ENCODE measurements around the gene AUTS2. TPM values are rescaled to one million over a fixed set of nuclear protein-coding genes. Genes with fewer than 3 reads are reported as not detected.

AUTS2 gene
- total RNA-seq, 1 experiment from 2014 or later = 38.5 TPM

DNA sequence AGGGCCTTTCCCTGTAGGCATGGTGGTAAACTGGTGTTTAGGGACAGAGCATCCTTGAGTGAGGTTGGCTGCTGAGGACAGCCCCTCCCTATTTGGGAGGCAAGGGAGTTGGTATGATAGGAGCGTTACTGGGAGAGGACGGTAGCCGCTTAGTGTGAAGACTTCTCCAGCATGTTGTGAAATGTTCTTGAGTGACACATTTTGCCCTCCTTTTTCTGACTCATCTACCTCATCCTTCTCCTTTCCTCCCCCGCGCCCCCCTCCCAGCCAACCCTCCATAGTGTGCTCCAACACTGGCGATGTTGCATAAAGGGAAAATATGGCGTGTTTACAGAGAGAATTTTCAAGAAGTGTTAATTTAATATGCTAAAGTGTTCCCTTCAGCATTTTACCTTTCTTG, 888.7 kb downstream of the AUTS2 start:
- DNase-seq = no peak
- H3K9me3 ChIP-seq (ENCODE audit: low read length) = no peaks in the 10 kb centered on the region
- H3K9ac ChIP-seq (ENCODE audit: low read length) = no peak overlapping the region
- no peaks in the 10 kb centered on the region for H3K9me2 ChIP-seq (replicated peaks; ENCODE audit: insufficient read depth, low read length)
- H3K4me2 ChIP-seq (ENCODE audit: low read depth, low read length, poor library complexity, severe bottlenecking) = no peak overlapping the region
- no peak overlapping the region for H3K4me3 ChIP-seq (ENCODE audit: low read length)
- 0 out of 2 replicates have a peak, but pooled peaks cover 2% of the 10 kb centered on the region for H3K27me3 ChIP-seq (ENCODE audit: low read length)
- H3K79me2 ChIP-seq (ENCODE audit: low read length) = no peaks in the 10 kb centered on the region
- no peaks in the 10 kb centered on the region for H3K4me1 ChIP-seq (ENCODE audit: low read length)
- H2AFZ ChIP-seq (ENCODE audit: low read length) = no peak overlapping the region
- no peaks in the 10 kb centered on the region for H3K36me3 ChIP-seq (ENCODE audit: insufficient read depth, low read length)
- no peaks in the 10 kb centered on the region for H4K20me1 ChIP-seq (ENCODE audit: insufficient read depth, low read depth, low read length)
- no peak overlapping the region for H3K27ac ChIP-seq (ENCODE audit: low read length)

GRCh38 chr7:70487428-70487827, 889.2 kb downstream of the AUTS2 start:
- Histone ChIP-seq H3K4me3 (ENCODE audit: low read length) (no peak overlapping the region), H3K36me3 (ENCODE audit: insufficient read depth, low read length) (no peaks in the 10 kb centered on the region), H3K4me2 (ENCODE audit: low read depth, low read length, poor library complexity, severe bottlenecking) (no peak overlapping the region), H2AFZ (ENCODE audit: low read length) (no peak overlapping the region), H3K9ac (ENCODE audit: low read length) (no peak overlapping the region), H3K4me1 (ENCODE audit: low read length) (no peaks in the 10 kb centered on the region), H3K9me3 (ENCODE audit: low read length) (no peaks in the 10 kb centered on the region), H3K9me2 (replicated peaks; ENCODE audit: insufficient read depth, low read length) (no peaks in the 10 kb centered on the region), H3K79me2 (ENCODE audit: low read length) (no peaks in the 10 kb centered on the region), H4K20me1 (ENCODE audit: insufficient read depth, low read depth, low read length) (no peaks in the 10 kb centered on the region), H3K27me3 (ENCODE audit: low read length) (0 out of 2 replicates have a peak, but pooled peaks cover 2% of the 10 kb centered on the region), H3K27ac (ENCODE audit: low read length) (no peak overlapping the region)
- DNase-seq = no peak

- Histone ChIP-seq H3K4me2 (ENCODE audit: low read depth, low read length, poor library complexity, severe bottlenecking) (no peak overlapping the region), H4K20me1 (ENCODE audit: insufficient read depth, low read depth, low read length) (no peaks in the 10 kb centered on the region)
Measured at GRCh38 chr7:70487886-70488285, 889.6 kb downstream of the AUTS2 start.

DNA sequence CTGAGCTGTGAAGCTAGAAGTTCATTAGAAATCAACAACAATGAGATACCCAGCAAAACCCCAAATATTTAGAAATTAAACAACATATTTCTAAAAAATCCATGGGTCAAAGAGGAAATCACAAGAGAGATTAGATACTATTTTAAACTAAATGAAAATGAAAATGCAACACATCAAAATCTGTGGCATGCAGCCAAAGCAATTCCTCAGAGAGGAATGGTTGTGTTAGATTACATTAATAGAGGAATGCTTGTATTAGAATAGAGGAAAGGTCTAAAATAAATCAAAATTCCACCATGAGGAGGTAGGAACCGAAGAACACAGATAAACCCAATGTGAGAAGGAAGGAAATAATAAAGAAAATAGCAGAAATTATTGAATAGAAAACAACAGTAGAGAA, 891.5 kb downstream of the AUTS2 start:
- Histone ChIP-seq H3K9me3 (ENCODE audit: low read length) (no peaks in the 10 kb centered on the region), H3K4me2 (ENCODE audit: low read depth, low read length, poor library complexity, severe bottlenecking) (no peak overlapping the region), H4K20me1 (ENCODE audit: insufficient read depth, low read depth, low read length) (no peaks in the 10 kb centered on the region), H2AFZ (ENCODE audit: low read length) (no peak overlapping the region), H3K9ac (ENCODE audit: low read length) (no peak overlapping the region), H3K4me3 (ENCODE audit: low read length) (no peak overlapping the region), H3K4me1 (ENCODE audit: low read length) (no peaks in the 10 kb centered on the region), H3K36me3 (ENCODE audit: insufficient read depth, low read length) (no peaks in the 10 kb centered on the region), H3K27ac (ENCODE audit: low read length) (no peak overlapping the region), H3K79me2 (ENCODE audit: low read length) (no peaks in the 10 kb centered on the region), H3K9me2 (replicated peaks; ENCODE audit: insufficient read depth, low read length) (no peaks in the 10 kb centered on the region), H3K27me3 (ENCODE audit: low read length) (no peaks in the 10 kb centered on the region)
- no peak for DNase-seq

More at GRCh38 chr7:70487886-70488285, 889.6 kb downstream of the AUTS2 start:
- Histone ChIP-seq H3K36me3 (ENCODE audit: insufficient read depth, low read length) (no peaks in the 10 kb centered on the region), H3K79me2 (ENCODE audit: low read length) (no peaks in the 10 kb centered on the region), H3K9me3 (ENCODE audit: low read length) (no peaks in the 10 kb centered on the region), H3K9ac (ENCODE audit: low read length) (no peak overlapping the region), H2AFZ (ENCODE audit: low read length) (no peak overlapping the region), H3K9me2 (replicated peaks; ENCODE audit: insufficient read depth, low read length) (no peaks in the 10 kb centered on the region), H3K27me3 (ENCODE audit: low read length) (0 out of 2 replicates have a peak, but pooled peaks cover 2% of the 10 kb centered on the region), H3K27ac (ENCODE audit: low read length) (no peak overlapping the region), H3K4me3 (ENCODE audit: low read length) (no peak overlapping the region), H3K4me1 (ENCODE audit: low read length) (no peaks in the 10 kb centered on the region)
- DNase-seq = no peak

GRCh38 chr7:70492625-70493024, 894.4 kb downstream of the AUTS2 start:
- H2AFZ ChIP-seq (ENCODE audit: low read length) = no peak overlapping the region
- H3K9ac ChIP-seq (ENCODE audit: low read length) = no peak overlapping the region
- no peaks in the 10 kb centered on the region for H3K9me3 ChIP-seq (ENCODE audit: low read length)
- no peaks in the 10 kb centered on the region for H3K4me1 ChIP-seq (ENCODE audit: low read length)
- no peak overlapping the region for H3K4me2 ChIP-seq (ENCODE audit: low read depth, low read length, poor library complexity, severe bottlenecking)
- no peaks in the 10 kb centered on the region for H4K20me1 ChIP-seq (ENCODE audit: insufficient read depth, low read depth, low read length)
- no peak overlapping the region for H3K27ac ChIP-seq (ENCODE audit: low read length)
- H3K4me3 ChIP-seq (ENCODE audit: low read length) = no peak overlapping the region
- no peaks in the 10 kb centered on the region for H3K79me2 ChIP-seq (ENCODE audit: low read length)
- DNase-seq = no peak
- no peaks in the 10 kb centered on the region for H3K9me2 ChIP-seq (replicated peaks; ENCODE audit: insufficient read depth, low read length)
- H3K27me3 ChIP-seq (ENCODE audit: low read length) = no peaks in the 10 kb centered on the region
- H3K36me3 ChIP-seq (ENCODE audit: insufficient read depth, low read length) = no peaks in the 10 kb centered on the region

- H2AFZ ChIP-seq (ENCODE audit: low read length) = no peak overlapping the region
- H3K36me3 ChIP-seq (ENCODE audit: insufficient read depth, low read length) = no peaks in the 10 kb centered on the region
- H4K20me1 ChIP-seq (ENCODE audit: insufficient read depth, low read depth, low read length) = no peaks in the 10 kb centered on the region
- DNase-seq = no peak
- H3K27ac ChIP-seq (ENCODE audit: low read length) = no peak overlapping the region
- no peaks in the 10 kb centered on the region for H3K27me3 ChIP-seq (ENCODE audit: low read length)
- H3K9ac ChIP-seq (ENCODE audit: low read length) = no peak overlapping the region
- no peaks in the 10 kb centered on the region for H3K79me2 ChIP-seq (ENCODE audit: low read length)
- no peaks in the 10 kb centered on the region for H3K4me1 ChIP-seq (ENCODE audit: low read length)
- no peak overlapping the region for H3K4me3 ChIP-seq (ENCODE audit: low read length)
- no peaks in the 10 kb centered on the region for H3K9me3 ChIP-seq (ENCODE audit: low read length)
- H3K4me2 ChIP-seq (ENCODE audit: low read depth, low read length, poor library complexity, severe bottlenecking) = no peak overlapping the region
- no peaks in the 10 kb centered on the region for H3K9me2 ChIP-seq (replicated peaks; ENCODE audit: insufficient read depth, low read length)
Measured at GRCh38 chr7:70494225-70495032, 896.2 kb downstream of the AUTS2 start.

GRCh38 chr7:70495033-70495376, 896.7 kb downstream of the AUTS2 start:
- no peak overlapping the region for H3K4me3 ChIP-seq (ENCODE audit: low read length)
- H3K4me2 ChIP-seq (ENCODE audit: low read depth, low read length, poor library complexity, severe bottlenecking) = no peak overlapping the region
- H3K79me2 ChIP-seq (ENCODE audit: low read length) = no peaks in the 10 kb centered on the region
- no peaks in the 10 kb centered on the region for H3K9me2 ChIP-seq (replicated peaks; ENCODE audit: insufficient read depth, low read length)
- H4K20me1 ChIP-seq (ENCODE audit: insufficient read depth, low read depth, low read length) = no peaks in the 10 kb centered on the region
- H3K27me3 ChIP-seq (ENCODE audit: low read length) = no peaks in the 10 kb centered on the region
- H3K9me3 ChIP-seq (ENCODE audit: low read length) = no peaks in the 10 kb centered on the region
- no peak for DNase-seq
- H3K9ac ChIP-seq (ENCODE audit: low read length) = no peak overlapping the region
- no peak overlapping the region for H3K27ac ChIP-seq (ENCODE audit: low read length)
- H3K36me3 ChIP-seq (ENCODE audit: insufficient read depth, low read length) = no peaks in the 10 kb centered on the region
- no peaks in the 10 kb centered on the region for H3K4me1 ChIP-seq (ENCODE audit: low read length)
- H2AFZ ChIP-seq (ENCODE audit: low read length) = no peak overlapping the region

GRCh38 chr7:70497793-70498192, 899.5 kb downstream of the AUTS2 start:
- no peaks in the 10 kb centered on the region for H3K36me3 ChIP-seq (ENCODE audit: insufficient read depth, low read length)
- no peaks in the 10 kb centered on the region for H3K27me3 ChIP-seq (ENCODE audit: low read length)
- no peaks in the 10 kb centered on the region for H3K9me2 ChIP-seq (replicated peaks; ENCODE audit: insufficient read depth, low read length)
- no peaks in the 10 kb centered on the region for H3K4me1 ChIP-seq (ENCODE audit: low read length)
- H3K27ac ChIP-seq (ENCODE audit: low read length) = no peak overlapping the region
- H3K4me3 ChIP-seq (ENCODE audit: low read length) = no peak overlapping the region
- no peaks in the 10 kb centered on the region for H4K20me1 ChIP-seq (ENCODE audit: insufficient read depth, low read depth, low read length)
- H3K4me2 ChIP-seq (ENCODE audit: low read depth, low read length, poor library complexity, severe bottlenecking) = no peak overlapping the region
- H2AFZ ChIP-seq (ENCODE audit: low read length) = no peak overlapping the region
- no peaks in the 10 kb centered on the region for H3K79me2 ChIP-seq (ENCODE audit: low read length)
- H3K9me3 ChIP-seq (ENCODE audit: low read length) = no peaks in the 10 kb centered on the region
- no peak overlapping the region for H3K9ac ChIP-seq (ENCODE audit: low read length)
- no peak for DNase-seq

Measured in Karpas-422 (cell line).